Measurements from ENCODE around the gene WSB1. TPM values are rescaled to one million over a fixed set of nuclear protein-coding genes. Genes with fewer than 3 reads are reported as not detected.
"Not testable (repeated sequence)": the region's sequence is repeated elsewhere in the genome, so short reads cannot be mapped to it uniquely, and the experiment has no call there.

WSB1 gene
- polyA plus RNA-seq, 1 of the 3 experiments (the other 2 are of a cell fraction), result 261 TPM

DNA sequence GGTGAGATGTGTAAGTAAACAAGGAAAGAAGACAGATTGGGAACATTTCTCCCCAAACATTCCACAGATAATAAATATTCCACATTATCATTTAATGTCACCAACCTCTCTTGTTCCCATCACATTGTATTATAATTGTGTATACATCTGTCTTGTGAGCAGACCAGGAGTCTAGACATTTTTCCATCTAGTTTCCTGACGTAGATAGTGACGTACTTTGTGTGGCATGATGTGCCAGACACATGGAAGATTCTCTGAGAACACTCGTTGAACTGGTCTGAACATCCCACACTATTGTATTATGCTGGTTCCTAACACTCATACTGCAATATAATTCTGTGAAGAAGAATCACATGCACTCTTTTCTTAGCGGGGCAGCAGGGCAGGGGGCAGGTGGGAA is 34.0 kb downstream of the WSB1 start:
- H3F3A ChIP-seq (replicated peaks; ENCODE audit: insufficient read depth), result no peaks in the 10 kb centered on the region
- H3K9me3 ChIP-seq, result no peaks in the 10 kb centered on the region
- no peaks in the 10 kb centered on the region for H3K9me2 ChIP-seq
- WGBS (ENCODE audit: low lambda C conversion rate), result 85% methylated on average over 4 of the region's 4 CpGs
- peaks cover 7 to 25% of the 10 kb centered on the region in 2 experiments; a peak in 2 of 4 replicates for H3K4me1 ChIP-seq (ENCODE audit: control insufficient read depth in 1 of 2, insufficient read depth in 2 of 2, low read depth in 1 of 2, low read length in 1 of 2)
- H3K4me2 ChIP-seq, result no peak overlapping the region
- H3K4me3 ChIP-seq (ENCODE audit: low read depth in 2 of 2, low read length in 1 of 2), result no peak overlapping the region
- CTCF ChIA-PET, result interaction anchor here (0.9 to 3.1 kb wide), 6 partner anchors 24 to 275 kb away, joined by 3 to 13 read pairs (median 4); partner anchors contain the start of gene KSR1
- TF ChIP-seq TAF1 (IDR thresholded peaks at IDR 0.05; ENCODE audit: borderline replicate concordance, low read depth, low read length), result no peak
- no peak for TF ChIP-seq EZH2phosphoT487 (IDR thresholded peaks at IDR 0.05; ENCODE audit: borderline replicate concordance, low read depth)
- no peaks in the 10 kb centered on the region for H3K79me2 ChIP-seq (ENCODE audit: insufficient read depth)
- H3K9ac ChIP-seq, result no peak overlapping the region
- no peak overlapping the region for H3K27ac ChIP-seq (ENCODE audit: low read depth in 2 of 2, low read length in 1 of 2)
- no peaks in the 10 kb centered on the region for H4K20me1 ChIP-seq (ENCODE audit: insufficient read depth)
- POLR2A ChIA-PET, result interaction anchor here (0.6 kb wide), 1 partner anchor 38 kb away, joined by 4 read pairs; no protein-coding TSS in a partner anchor
- H3K36me3 ChIP-seq (replicated peaks in 1 of 2; ENCODE audit: control insufficient read depth in 1 of 2, insufficient read depth in 2 of 2, low read length in 1 of 2), result no peaks in the 10 kb centered on the region
- no peak overlapping the region for H2AFZ ChIP-seq (ENCODE audit: low read depth)
- no peak for DNase-seq
- no peaks in the 10 kb centered on the region for H3K27me3 ChIP-seq (ENCODE audit: insufficient read depth)

DNA sequence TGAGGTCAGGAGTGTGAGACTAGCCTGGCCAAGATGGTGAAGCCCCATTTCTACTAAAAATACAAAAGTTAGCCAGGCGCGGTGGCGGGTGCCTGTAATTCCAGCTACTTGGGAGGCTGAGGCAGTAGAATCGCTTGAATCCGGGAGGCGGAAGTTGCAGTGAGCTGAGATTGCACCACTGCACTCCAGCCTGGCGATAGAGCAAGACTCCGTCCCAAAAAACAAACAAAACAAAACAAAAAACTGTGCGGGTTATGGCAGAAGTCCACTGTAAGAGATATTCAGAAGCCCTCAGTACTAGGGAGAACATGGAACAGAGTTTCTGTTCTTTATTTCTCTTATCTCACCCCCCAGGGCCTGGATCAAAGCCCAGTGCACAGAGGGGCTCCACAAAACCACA is 34.8 kb downstream of the WSB1 start:
- Histone ChIP-seq H3K27ac (ENCODE audit: low read depth in 2 of 2, low read length in 1 of 2) (peak overlapping the region in 1 of 2 experiments; percentile 18; a peak in 1 of 4 replicates), H3K4me1 (ENCODE audit: control insufficient read depth in 1 of 2, insufficient read depth in 2 of 2, low read depth in 1 of 2, low read length in 1 of 2) (peaks cover 12 to 24% of the 10 kb centered on the region in 2 experiments; a peak in 2 of 4 replicates)
- DNase-seq; H3K36me3 ChIP-seq (replicated peaks in 1 of 2; ENCODE audit: control insufficient read depth in 1 of 2, insufficient read depth in 2 of 2, low read length in 1 of 2); H2AFZ ChIP-seq (ENCODE audit: low read depth); H3K9ac ChIP-seq; H4K20me1 ChIP-seq (ENCODE audit: insufficient read depth); H3K4me3 ChIP-seq (ENCODE audit: low read depth in 2 of 2, low read length in 1 of 2); H3K4me2 ChIP-seq; H3K9me2 ChIP-seq; H3F3A ChIP-seq (replicated peaks; ENCODE audit: insufficient read depth); H3K9me3 ChIP-seq; H3K79me2 ChIP-seq (ENCODE audit: insufficient read depth); H3K27me3 ChIP-seq (ENCODE audit: insufficient read depth): not testable (repeated sequence)
- CTCF ChIA-PET, result interaction anchor here (0.8 to 3.1 kb wide), 9 partner anchors 16 to 271 kb away, joined by 3 to 13 read pairs (median 3); partner anchors contain the start of gene KSR1
- WGBS (ENCODE audit: low lambda C conversion rate), result 89% methylated on average over 9 of the region's 9 CpGs
- POLR2A ChIA-PET, result interaction anchor here (1.7 kb wide), 1 partner anchor 34 kb away, joined by 11 read pairs; the partner anchor contains the start of gene WSB1

DNA sequence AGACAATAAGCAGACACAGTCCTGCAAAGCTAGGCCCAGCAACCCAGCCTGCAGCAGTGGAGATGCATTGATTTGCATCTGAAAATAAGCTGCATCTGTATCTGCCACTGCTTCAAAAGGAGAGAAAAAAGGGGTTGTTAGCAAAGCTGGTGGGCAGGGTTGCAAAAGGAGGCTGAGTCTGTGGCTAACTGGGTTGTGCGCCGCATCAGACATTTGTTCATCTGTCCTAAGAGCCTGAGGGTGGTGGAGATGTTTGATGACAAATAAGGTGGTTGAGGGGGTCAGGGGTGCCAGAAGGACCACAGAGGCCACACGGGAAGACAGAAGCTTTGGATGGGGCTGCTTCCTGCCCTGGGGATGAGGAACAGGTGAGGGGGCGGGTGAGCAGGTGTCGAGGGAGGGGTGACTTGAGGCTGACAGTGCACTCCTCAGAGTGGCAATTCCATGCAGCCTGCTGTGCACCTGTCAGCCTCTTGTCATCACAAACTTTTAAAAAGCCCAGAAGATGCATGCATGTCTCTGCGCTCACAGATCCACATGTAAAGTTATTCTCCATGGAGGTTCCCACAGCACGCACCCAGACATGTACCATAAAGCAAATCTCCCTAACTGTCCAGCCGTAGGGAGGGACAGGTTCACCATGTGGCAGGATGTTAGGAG is 35.4 kb downstream of the WSB1 start:
- no peaks in the 10 kb centered on the region for H3K27me3 ChIP-seq (ENCODE audit: insufficient read depth)
- ChIA-PET POLR2A (interaction anchor here (1.7 kb wide), 1 partner anchor 35 kb away, joined by 11 read pairs; the partner anchor contains the start of gene WSB1), CTCF (interaction anchor here (0.8 to 3.1 kb wide), 7 partner anchors 17 to 270 kb away, joined by 3 to 13 read pairs (median 3); no protein-coding TSS in a partner anchor)
- H3K36me3 ChIP-seq (replicated peaks in 1 of 2; ENCODE audit: control insufficient read depth in 1 of 2, insufficient read depth in 2 of 2, low read length in 1 of 2), result no peaks in the 10 kb centered on the region
- no peak overlapping the region for H3K4me3 ChIP-seq (ENCODE audit: low read depth in 2 of 2, low read length in 1 of 2)
- H2AFZ ChIP-seq (ENCODE audit: low read depth), result no peak overlapping the region
- H3K79me2 ChIP-seq (ENCODE audit: insufficient read depth), result no peaks in the 10 kb centered on the region
- peaks cover 5% of the 10 kb centered on the region for H3F3A ChIP-seq (replicated peaks; ENCODE audit: insufficient read depth)
- peak overlapping the region in 1 of 2 experiments; percentile 18; a peak in 1 of 4 replicates for H3K27ac ChIP-seq (ENCODE audit: low read depth in 2 of 2, low read length in 1 of 2)
- DNase-seq, result no peak
- no peak overlapping the region for H3K9ac ChIP-seq
- H3K4me1 ChIP-seq (ENCODE audit: control insufficient read depth in 1 of 2, insufficient read depth in 2 of 2, low read depth in 1 of 2, low read length in 1 of 2), result peaks cover 13 to 22% of the 10 kb centered on the region in 2 experiments; a peak in 2 of 4 replicates
- H3K9me2 ChIP-seq, result no peaks in the 10 kb centered on the region
- WGBS (ENCODE audit: low lambda C conversion rate), result 87% methylated on average over 8 of the region's 8 CpGs
- no peaks in the 10 kb centered on the region for H4K20me1 ChIP-seq (ENCODE audit: insufficient read depth)
- no peak overlapping the region for H3K4me2 ChIP-seq
- H3K9me3 ChIP-seq, result no peaks in the 10 kb centered on the region
- TF ChIP-seq, protein P1, sequence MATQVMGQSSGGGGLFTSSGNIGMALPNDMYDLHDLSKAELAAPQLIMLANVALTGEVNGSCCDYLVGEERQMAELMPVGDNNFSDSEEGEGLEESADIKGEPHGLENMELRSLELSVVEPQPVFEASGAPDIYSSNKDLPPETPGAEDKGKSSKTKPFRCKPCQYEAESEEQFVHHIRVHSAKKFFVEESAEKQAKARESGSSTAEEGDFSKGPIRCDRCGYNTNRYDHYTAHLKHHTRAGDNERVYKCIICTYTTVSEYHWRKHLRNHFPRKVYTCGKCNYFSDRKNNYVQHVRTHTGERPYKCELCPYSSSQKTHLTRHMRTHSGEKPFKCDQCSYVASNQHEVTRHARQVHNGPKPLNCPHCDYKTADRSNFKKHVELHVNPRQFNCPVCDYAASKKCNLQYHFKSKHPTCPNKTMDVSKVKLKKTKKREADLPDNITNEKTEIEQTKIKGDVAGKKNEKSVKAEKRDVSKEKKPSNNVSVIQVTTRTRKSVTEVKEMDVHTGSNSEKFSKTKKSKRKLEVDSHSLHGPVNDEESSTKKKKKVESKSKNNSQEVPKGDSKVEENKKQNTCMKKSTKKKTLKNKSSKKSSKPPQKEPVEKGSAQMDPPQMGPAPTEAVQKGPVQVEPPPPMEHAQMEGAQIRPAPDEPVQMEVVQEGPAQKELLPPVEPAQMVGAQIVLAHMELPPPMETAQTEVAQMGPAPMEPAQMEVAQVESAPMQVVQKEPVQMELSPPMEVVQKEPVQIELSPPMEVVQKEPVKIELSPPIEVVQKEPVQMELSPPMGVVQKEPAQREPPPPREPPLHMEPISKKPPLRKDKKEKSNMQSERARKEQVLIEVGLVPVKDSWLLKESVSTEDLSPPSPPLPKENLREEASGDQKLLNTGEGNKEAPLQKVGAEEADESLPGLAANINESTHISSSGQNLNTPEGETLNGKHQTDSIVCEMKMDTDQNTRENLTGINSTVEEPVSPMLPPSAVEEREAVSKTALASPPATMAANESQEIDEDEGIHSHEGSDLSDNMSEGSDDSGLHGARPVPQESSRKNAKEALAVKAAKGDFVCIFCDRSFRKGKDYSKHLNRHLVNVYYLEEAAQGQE (IDR thresholded peaks at IDR 0.05; ENCODE audit: low read depth, low read length), result no peak
- TF ChIP-seq MEF2A (IDR thresholded peaks at IDR 0.05; ENCODE audit: borderline replicate concordance, low read depth) (no peak), MXI1 (IDR thresholded peaks at IDR 0.05; ENCODE audit: low read depth, low read length) (no peak), SMC3 (IDR thresholded peaks at IDR 0.05; ENCODE audit: low read depth, low read length) (no peak), EP300 (IDR thresholded peaks at IDR 0.05; ENCODE audit: borderline replicate concordance in 1 of 2, low read depth in 1 of 2, low read length in 1 of 2) (no peak)
- TF ChIP-seq, protein P2, sequence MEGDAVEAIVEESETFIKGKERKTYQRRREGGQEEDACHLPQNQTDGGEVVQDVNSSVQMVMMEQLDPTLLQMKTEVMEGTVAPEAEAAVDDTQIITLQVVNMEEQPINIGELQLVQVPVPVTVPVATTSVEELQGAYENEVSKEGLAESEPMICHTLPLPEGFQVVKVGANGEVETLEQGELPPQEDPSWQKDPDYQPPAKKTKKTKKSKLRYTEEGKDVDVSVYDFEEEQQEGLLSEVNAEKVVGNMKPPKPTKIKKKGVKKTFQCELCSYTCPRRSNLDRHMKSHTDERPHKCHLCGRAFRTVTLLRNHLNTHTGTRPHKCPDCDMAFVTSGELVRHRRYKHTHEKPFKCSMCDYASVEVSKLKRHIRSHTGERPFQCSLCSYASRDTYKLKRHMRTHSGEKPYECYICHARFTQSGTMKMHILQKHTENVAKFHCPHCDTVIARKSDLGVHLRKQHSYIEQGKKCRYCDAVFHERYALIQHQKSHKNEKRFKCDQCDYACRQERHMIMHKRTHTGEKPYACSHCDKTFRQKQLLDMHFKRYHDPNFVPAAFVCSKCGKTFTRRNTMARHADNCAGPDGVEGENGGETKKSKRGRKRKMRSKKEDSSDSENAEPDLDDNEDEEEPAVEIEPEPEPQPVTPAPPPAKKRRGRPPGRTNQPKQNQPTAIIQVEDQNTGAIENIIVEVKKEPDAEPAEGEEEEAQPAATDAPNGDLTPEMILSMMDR (IDR thresholded peaks at IDR 0.05), result no peak
- TF ChIP-seq, protein P3, sequence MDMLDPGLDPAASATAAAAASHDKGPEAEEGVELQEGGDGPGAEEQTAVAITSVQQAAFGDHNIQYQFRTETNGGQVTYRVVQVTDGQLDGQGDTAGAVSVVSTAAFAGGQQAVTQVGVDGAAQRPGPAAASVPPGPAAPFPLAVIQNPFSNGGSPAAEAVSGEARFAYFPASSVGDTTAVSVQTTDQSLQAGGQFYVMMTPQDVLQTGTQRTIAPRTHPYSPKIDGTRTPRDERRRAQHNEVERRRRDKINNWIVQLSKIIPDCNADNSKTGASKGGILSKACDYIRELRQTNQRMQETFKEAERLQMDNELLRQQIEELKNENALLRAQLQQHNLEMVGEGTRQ (IDR thresholded peaks at IDR 0.05; ENCODE audit: borderline replicate concordance, low read depth, low read length), result no peak
- TF ChIP-seq, protein P4, sequence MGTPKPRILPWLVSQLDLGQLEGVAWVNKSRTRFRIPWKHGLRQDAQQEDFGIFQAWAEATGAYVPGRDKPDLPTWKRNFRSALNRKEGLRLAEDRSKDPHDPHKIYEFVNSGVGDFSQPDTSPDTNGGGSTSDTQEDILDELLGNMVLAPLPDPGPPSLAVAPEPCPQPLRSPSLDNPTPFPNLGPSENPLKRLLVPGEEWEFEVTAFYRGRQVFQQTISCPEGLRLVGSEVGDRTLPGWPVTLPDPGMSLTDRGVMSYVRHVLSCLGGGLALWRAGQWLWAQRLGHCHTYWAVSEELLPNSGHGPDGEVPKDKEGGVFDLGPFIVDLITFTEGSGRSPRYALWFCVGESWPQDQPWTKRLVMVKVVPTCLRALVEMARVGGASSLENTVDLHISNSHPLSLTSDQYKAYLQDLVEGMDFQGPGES (IDR thresholded peaks at IDR 0.05; ENCODE audit: low read depth, low read length), result no peak
